Measurements from ENCODE around the gene KARS1.

KARS1 gene

GRCh38 chr16:75588716-75589115 is 58.7 kb downstream of the KARS1 start:
- no peak for DNase-seq (ENCODE audit: low read depth in 1 of 2, low spot score in 1 of 2)

DNA sequence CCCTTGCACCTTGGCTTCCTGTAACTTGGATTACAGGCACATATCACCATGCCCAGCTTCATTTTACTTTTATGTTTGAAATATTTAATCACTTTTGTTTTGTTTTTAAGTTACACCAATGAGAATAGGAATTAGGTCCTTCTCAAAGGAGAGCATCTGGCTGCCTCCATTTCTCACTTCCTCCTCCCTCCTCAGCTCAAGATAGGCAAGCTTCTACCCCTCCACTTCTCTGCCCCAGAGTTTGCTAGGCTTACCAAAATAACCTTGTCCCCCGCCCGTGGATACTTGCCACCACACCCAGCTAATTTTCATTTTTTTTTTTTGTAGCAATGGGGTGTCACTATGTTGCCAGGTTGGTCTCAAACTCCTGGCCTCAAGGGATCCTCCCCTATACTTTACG is 63.4 kb downstream of the KARS1 start:
- DNase-seq (ENCODE audit: low read depth in 1 of 2, low spot score in 1 of 2): no peak

GRCh38 chr16:75579281-75579834 is 68.1 kb downstream of the KARS1 start:
- no peak for DNase-seq (ENCODE audit: low read depth in 1 of 2, low spot score in 1 of 2)

DNA sequence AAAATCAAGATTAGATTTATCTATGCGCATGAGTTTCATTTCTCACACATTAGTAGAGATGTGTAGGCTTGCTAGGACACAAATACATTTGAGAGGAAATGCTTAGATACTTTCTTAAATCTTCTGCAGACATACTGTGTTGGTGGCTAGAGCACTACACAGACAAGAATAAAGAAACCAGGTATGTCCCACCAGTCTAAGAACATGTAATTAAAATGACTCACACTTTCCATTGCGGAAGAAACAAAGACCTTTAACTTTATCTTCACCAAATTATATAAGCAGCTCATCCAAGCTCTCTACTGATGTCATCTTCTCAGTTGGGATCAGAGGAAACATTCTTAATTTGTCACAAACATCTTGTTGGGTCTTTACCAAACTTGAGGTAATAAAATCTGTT is 68.7 kb downstream of the KARS1 start:
- no peak for DNase-seq (ENCODE audit: low read depth in 1 of 2, low spot score in 1 of 2)

GRCh38 chr16:75578212-75578611 is 69.3 kb downstream of the KARS1 start:
- no peak for DNase-seq (ENCODE audit: low read depth in 1 of 2, low spot score in 1 of 2)
